ENCODE data around the gene TPO. TPM values are rescaled to one million over a fixed set of nuclear protein-coding genes. Genes with fewer than 3 reads are reported as not detected.

TPO gene
- total RNA-seq = not detected in 2 replicates

GRCh38 chr2:1413156-1413710, at the start of gene TPO:
TSS of gene TPO (plus strand) at chr2:1413463. CDS start at chr2:1414409, 946 bp downstream.

All from smooth muscle cell of the pulmonary artery (primary cell).